Thoracic aorta (tissue), 2 donors: ENCODE measurements around the gene SPINT3. TPM values are rescaled to one million over a fixed set of nuclear protein-coding genes. Genes with fewer than 3 reads are reported as not detected.

Experiments
- ATAC-seq: fragments of 150-250 bp; one replicate; pipeline ENCODE4 v1.8.0; 2017; ENCODE audit warnings: low read depth; ENCODE audit not compliant: insufficient number of reproducible peaks, low FRiP score
- DNase-seq: peaks from one replicate; pipeline ENCODE4 v3.0.0-alpha.2; 2020; ENCODE audit warnings: low spot score
- H3K27ac ChIP-seq, 2 donors: fragments of 200-600 bp; sonication (generic); 1 replicate in 1 of 2; 2 replicates in 1 of 2; pipeline ENCODE4 v1.5.1; 2016; ENCODE audit warnings: mild to moderate bottlenecking in 2 of 2, moderate library complexity in 2 of 2
- H3K27me3 ChIP-seq: fragments of 200-600 bp; sonication (generic); replicated peaks from 2 replicates; pipeline ENCODE4 v1.6.0; 2016; ENCODE audit warnings: mild to moderate bottlenecking; ENCODE audit not compliant: insufficient read depth
- H3K36me3 ChIP-seq: fragments of 200-600 bp; sonication (generic); one replicate; pipeline ENCODE4 v1.5.1; 2016
- H3K4me1 ChIP-seq, 2 donors: fragments of 200-600 bp; sonication (generic); 1 replicate in 1 of 2; 2 replicates in 1 of 2; pipeline versions ENCODE4 v1.5.1 to v1.6.0; 2016; ENCODE audit warnings: low read depth in 2 of 2, mild to moderate bottlenecking in 1 of 2; ENCODE audit not compliant: control insufficient read depth in 1 of 2
- H3K4me3 ChIP-seq: fragments of 200-600 bp; sonication (generic); 2 replicates; pipeline ENCODE4 v1.5.1; 2016; ENCODE audit warnings: mild to moderate bottlenecking
- H3K9me3 ChIP-seq: fragments of 200-600 bp; sonication (generic); 2 replicates; pipeline ENCODE4 v1.5.1; 2016
- total RNA-seq, 2 donors: library from RNA; depleted of rRNA; stranded (reverse); fragments of >200 nt; gene quantifications; one replicate each; pipeline versions ENCODE4 v1.1.0 to v1.2.3, GENCODE V29; 2016
- TF ChIP-seq, protein P1 (sequence below): fragments of 200-600 bp; sonication (generic); IDR thresholded peaks from one replicate; pipeline ENCODE4 v1.5.1; 2019; ENCODE audit warnings: antibody characterized with exemption

The SPINT3 gene
- total RNA-seq, 2 donors from 2014 or later: not detected

DNA sequence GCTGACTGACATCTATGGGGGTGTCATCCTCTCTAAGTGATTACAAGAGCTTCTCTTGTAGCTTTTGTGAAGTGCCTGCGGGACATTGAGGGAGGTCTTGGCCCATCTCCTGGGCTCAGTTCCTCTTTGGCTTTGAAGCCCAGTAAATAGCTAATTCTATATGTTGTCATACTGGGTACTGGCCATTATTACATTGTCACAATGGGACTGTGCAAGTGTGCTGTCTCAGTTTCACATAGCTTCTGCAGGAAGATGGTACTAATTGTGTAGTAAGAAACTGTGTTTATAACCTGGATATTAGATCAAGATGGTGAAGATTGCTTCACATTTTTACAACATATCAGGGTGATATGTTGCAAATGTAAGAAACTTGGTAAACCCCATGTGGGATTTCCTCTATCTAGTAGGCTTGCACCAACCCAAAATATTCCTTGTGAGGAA is 19.9 kb downstream of the SPINT3 start:
- ATAC-seq (no peak), DNase-seq (no peak)
- H3K27ac ChIP-seq: no peak overlapping the region
- H3K36me3 ChIP-seq: no peaks in the 10 kb centered on the region
- H3K9me3 ChIP-seq: no peaks in the 10 kb centered on the region
- TF ChIP-seq, protein P1, sequence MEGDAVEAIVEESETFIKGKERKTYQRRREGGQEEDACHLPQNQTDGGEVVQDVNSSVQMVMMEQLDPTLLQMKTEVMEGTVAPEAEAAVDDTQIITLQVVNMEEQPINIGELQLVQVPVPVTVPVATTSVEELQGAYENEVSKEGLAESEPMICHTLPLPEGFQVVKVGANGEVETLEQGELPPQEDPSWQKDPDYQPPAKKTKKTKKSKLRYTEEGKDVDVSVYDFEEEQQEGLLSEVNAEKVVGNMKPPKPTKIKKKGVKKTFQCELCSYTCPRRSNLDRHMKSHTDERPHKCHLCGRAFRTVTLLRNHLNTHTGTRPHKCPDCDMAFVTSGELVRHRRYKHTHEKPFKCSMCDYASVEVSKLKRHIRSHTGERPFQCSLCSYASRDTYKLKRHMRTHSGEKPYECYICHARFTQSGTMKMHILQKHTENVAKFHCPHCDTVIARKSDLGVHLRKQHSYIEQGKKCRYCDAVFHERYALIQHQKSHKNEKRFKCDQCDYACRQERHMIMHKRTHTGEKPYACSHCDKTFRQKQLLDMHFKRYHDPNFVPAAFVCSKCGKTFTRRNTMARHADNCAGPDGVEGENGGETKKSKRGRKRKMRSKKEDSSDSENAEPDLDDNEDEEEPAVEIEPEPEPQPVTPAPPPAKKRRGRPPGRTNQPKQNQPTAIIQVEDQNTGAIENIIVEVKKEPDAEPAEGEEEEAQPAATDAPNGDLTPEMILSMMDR: no peak
- no peaks in the 10 kb centered on the region for H3K4me1 ChIP-seq
- no peaks in the 10 kb centered on the region for H3K27me3 ChIP-seq
- H3K4me3 ChIP-seq: no peak overlapping the region

DNA sequence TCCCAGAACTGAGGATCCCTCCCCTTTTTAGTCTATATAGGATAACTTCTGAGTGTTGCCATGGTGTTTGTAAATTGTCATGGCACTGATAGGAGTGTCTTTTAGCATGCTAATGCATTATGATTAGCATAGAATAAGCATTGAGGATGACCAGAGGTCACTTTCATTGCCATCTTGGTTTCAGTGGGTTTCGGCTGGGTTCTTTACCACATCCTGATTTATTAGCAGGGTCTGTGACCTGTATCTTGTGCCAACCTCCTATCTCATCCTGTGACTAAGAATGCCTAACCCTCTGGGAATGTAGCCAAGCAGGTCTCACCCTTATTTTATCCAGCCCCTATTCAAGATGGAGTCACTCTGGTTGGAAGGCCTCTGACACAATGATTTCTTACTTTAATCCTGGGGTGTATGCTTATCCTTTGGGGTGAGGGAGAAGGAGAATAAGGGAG is 26.3 kb downstream of the SPINT3 start:
- H3K9me3 ChIP-seq: no peaks in the 10 kb centered on the region
- H3K4me3 ChIP-seq: no peak overlapping the region
- H3K27me3 ChIP-seq: no peaks in the 10 kb centered on the region
- H3K27ac ChIP-seq: no peak overlapping the region
- TF ChIP-seq, protein P1: no peak
- H3K4me1 ChIP-seq: no peaks in the 10 kb centered on the region
- DNase-seq: no peak
- no peaks in the 10 kb centered on the region for H3K36me3 ChIP-seq
- ATAC-seq: no peak

DNA sequence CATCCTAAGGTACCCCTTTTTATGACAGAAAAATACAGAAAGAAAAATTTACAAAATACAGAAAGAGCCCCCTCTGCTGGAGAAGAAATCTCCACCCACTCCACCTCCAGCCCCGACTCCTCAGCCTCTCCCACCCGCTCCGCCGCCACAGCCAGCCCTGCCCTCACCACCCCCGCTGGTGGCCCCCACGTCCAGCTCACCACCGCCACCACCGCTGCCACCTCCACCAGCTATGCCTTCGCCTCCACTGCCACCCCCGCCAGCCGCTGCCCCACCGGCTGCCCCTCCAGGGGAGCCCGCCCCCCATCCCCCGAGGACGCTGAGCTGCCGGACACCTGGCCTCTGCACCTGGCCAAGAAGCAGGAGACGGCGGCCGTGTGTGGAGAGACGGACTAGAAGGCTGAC is 28.2 kb downstream of the SPINT3 start:
- DNase-seq: no peak
- no peaks in the 10 kb centered on the region for H3K36me3 ChIP-seq
- H3K27me3 ChIP-seq: no peaks in the 10 kb centered on the region
- H3K4me3 ChIP-seq: no peak overlapping the region
- no peak overlapping the region for H3K27ac ChIP-seq
- TF ChIP-seq, protein P1: no peak
- H3K4me1 ChIP-seq: no peaks in the 10 kb centered on the region
- no peak for ATAC-seq
- no peaks in the 10 kb centered on the region for H3K9me3 ChIP-seq

DNA sequence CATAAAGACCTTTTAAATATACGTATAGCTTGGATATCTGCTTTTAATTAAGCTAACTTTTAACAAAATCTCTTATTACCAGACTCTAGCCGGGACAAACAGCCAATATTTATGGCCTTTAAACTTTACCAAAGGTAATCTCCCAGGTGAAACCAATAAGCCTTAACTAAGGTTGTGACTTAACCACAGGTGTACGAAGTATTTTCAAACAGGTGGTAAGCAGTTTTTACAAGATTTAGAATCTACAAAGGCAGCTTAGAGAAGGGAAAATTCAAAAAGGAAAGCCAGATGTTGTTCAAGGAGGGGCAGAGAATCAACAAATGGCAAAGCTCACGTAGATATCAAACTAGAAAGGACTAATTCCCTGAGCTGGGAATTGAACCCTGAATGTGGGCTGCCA is 30.0 kb downstream of the SPINT3 start:
- DNase-seq: no peak
- H3K36me3 ChIP-seq: no peaks in the 10 kb centered on the region
- no peaks in the 10 kb centered on the region for H3K27me3 ChIP-seq
- no peaks in the 10 kb centered on the region for H3K4me1 ChIP-seq
- no peak for ATAC-seq
- H3K4me3 ChIP-seq: no peak overlapping the region
- no peaks in the 10 kb centered on the region for H3K9me3 ChIP-seq
- no peak overlapping the region for H3K27ac ChIP-seq
- TF ChIP-seq, protein P1: no peak

DNA sequence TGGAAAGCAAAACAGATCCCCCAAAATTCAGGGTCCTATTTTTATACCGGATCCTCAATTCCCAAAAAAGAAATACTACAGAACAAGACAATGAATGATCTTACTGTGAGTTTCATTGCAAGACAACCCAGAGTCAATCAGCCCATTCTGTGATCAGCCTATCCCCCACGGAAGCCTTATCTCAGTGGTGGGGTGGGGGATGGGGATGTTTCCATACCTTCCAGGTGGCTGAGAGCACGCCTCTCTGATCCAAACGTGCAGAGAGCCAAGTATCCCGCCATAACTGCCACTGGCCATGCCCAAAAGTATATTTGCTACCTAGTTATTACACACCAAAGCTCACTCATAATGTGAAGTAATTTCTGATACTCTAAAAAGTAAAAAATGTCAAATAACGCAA is 30.7 kb downstream of the SPINT3 start:
- Histone ChIP-seq H3K36me3 (no peaks in the 10 kb centered on the region), H3K4me1 (no peaks in the 10 kb centered on the region), H3K9me3 (no peaks in the 10 kb centered on the region), H3K4me3 (no peak overlapping the region), H3K27me3 (no peaks in the 10 kb centered on the region), H3K27ac (no peak overlapping the region)
- DNase-seq: no peak
- no peak for ATAC-seq
- TF ChIP-seq, protein P1: no peak
